Ishikawa (cell line): ENCODE data around the gene ARHGEF4.

ENCODE experiments used
- CEBPB ChIP-seq: IDR thresholded peaks from 2 replicates; pipeline ENCODE4 v1.6.1; 2012
- CREB1 ChIP-seq: IDR thresholded peaks from 2 replicates; pipeline ENCODE4 v1.6.1; 2012; ENCODE audit warnings: low read depth
- EGR1 ChIP-seq: IDR thresholded peaks from 2 replicates; pipeline ENCODE4 v1.6.1; 2012
- EP300 ChIP-seq: IDR thresholded peaks from 2 replicates; pipeline ENCODE4 v1.6.1; 2012; ENCODE audit warnings: borderline replicate concordance
- FOXM1 ChIP-seq: IDR thresholded peaks from 2 replicates; pipeline ENCODE4 v1.6.1; 2012; ENCODE audit warnings: low read depth, borderline replicate concordance
- NFIC ChIP-seq: IDR thresholded peaks from 2 replicates; pipeline ENCODE4 v1.6.1; 2012
- RAD21 ChIP-seq: IDR thresholded peaks from 2 replicates; pipeline ENCODE4 v1.6.1; 2012; ENCODE audit warnings: low read depth
- REST ChIP-seq: IDR thresholded peaks from 2 replicates; pipeline ENCODE4 v1.6.1; 2012; ENCODE audit warnings: low read depth, mild to moderate bottlenecking
- TAF1 ChIP-seq: IDR thresholded peaks from 2 replicates; pipeline ENCODE4 v1.6.1; 2012; ENCODE audit warnings: low read depth, mild to moderate bottlenecking
- TCF12 ChIP-seq: IDR thresholded peaks from 2 replicates; pipeline ENCODE4 v1.6.1; 2012; ENCODE audit warnings: low read depth
- TEAD4 ChIP-seq: IDR thresholded peaks from 2 replicates; pipeline ENCODE4 v1.6.1; 2012
- YY1 ChIP-seq: IDR thresholded peaks from 2 replicates; pipeline ENCODE4 v1.6.1; 2012; ENCODE audit warnings: low read depth
- ZBTB7A ChIP-seq: IDR thresholded peaks from 2 replicates; pipeline ENCODE4 v1.6.1; 2012; ENCODE audit warnings: low read depth
- TF ChIP-seq, protein P1 (sequence below): IDR thresholded peaks from 2 replicates; pipeline ENCODE4 v1.6.1; 2012
- TF ChIP-seq, protein P2 (sequence below): IDR thresholded peaks from 2 replicates; pipeline ENCODE4 v1.6.1; 2012

ARHGEF4 gene

DNA sequence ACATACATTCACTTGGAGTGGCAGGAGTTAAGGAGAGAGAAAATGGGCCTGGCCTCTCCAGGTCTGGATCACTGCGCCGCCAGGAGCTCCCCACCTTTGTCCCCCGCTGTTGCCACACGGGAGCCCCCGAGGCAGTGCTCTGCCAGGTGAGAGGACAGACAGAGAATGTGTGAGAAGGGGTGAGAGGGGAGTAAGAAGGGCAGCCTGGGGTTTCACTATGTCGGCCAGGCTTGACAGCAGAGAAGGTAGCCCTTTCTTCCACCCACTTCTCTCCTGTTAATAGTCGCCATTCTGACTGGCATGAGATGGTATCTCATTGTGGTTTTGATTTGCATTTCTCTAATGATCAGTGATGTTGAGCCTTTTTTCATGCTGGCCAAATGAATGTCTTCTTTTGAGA lies 26.2 kb upstream of the ARHGEF4 start:
- TF ChIP-seq EGR1: no peak
- TF ChIP-seq NFIC: no peak
- TF ChIP-seq, protein P1, sequence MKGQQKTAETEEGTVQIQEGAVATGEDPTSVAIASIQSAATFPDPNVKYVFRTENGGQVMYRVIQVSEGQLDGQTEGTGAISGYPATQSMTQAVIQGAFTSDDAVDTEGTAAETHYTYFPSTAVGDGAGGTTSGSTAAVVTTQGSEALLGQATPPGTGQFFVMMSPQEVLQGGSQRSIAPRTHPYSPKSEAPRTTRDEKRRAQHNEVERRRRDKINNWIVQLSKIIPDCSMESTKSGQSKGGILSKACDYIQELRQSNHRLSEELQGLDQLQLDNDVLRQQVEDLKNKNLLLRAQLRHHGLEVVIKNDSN: no peak
- no peak for TF ChIP-seq CEBPB
- TF ChIP-seq EP300: no peak
- no peak for TF ChIP-seq FOXM1
- no peak for TF ChIP-seq ZBTB7A
- no peak for TF ChIP-seq RAD21
- TF ChIP-seq TCF12: no peak
- TF ChIP-seq REST: no peak
- TF ChIP-seq, protein P2, sequence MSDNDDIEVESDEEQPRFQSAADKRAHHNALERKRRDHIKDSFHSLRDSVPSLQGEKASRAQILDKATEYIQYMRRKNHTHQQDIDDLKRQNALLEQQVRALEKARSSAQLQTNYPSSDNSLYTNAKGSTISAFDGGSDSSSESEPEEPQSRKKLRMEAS: no peak
- TF ChIP-seq CREB1: no peak
- no peak for TF ChIP-seq TEAD4
- TF ChIP-seq YY1: no peak
- no peak for TF ChIP-seq TAF1

GRCh38 chr2:130813722-130814121 lies 23.0 kb upstream of the ARHGEF4 start:
- TF ChIP-seq REST (no peak), TEAD4 (no peak), TAF1 (no peak), CEBPB (no peak), ZBTB7A (no peak), NFIC (no peak), RAD21 (no peak), YY1 (no peak), EP300 (no peak), CREB1 (no peak), EGR1 (no peak), TCF12 (no peak), FOXM1 (no peak)
- TF ChIP-seq, protein P1: no peak
- TF ChIP-seq, protein P2: no peak

DNA sequence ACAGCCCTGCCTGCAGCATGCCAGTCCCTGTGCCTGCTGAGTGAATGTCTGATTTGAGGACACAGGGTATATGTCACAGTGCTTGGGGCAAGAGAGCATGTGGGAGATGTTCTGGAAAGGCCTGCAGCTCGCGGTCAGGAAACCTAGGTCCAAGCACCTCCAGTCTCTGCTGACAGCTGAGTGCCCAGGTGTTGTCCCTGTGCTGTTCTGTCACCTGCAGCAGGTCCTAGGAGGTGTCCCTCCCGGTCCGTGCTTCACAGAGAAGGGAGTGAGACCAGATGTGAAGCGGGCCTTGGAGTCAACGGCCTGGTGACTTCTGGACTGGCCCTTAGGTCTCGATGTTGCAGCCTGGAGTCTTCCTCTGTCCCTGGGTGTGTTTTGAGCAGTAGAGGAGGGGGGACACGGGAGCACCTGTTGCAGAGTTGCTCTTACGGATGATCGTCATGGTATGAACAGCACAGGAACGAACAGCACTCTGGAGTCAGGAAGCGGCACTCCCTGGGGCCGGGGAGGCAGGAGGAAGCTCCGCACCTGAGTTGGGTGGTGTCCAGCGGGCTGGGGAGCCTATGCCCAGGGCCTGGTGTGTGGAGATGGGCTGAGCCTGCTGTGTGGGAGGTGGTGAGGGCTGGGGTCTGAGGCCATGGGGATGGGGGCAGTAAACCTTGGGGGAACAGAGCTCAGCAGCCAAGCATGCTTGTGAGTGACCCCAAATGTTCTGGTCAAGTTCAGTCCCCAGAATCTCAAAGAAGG lies 21.6 kb upstream of the ARHGEF4 start:
- TF ChIP-seq EGR1 (no peak), TEAD4 (no peak), RAD21 (no peak), ZBTB7A (no peak), CEBPB (no peak), REST (no peak), TCF12 (no peak), YY1 (no peak), TAF1 (no peak), CREB1 (no peak), NFIC (no peak), FOXM1 (no peak), EP300 (no peak)
- TF ChIP-seq, protein P1: no peak
- TF ChIP-seq, protein P2: no peak
